GM12873 (cell line): ENCODE results near the gene MAPRE3.

Experiments
- TF ChIP-seq, protein P1 (sequence below): IDR thresholded peaks from 2 replicates; pipeline ENCODE4 v1.5.1; 2012; ENCODE audit warnings: low read depth, mild to moderate bottlenecking, moderate library complexity, low read length, control low read depth; ENCODE audit not compliant: insufficient read depth; ENCODE audit errors: missing control alignments

The MAPRE3 gene

DNA sequence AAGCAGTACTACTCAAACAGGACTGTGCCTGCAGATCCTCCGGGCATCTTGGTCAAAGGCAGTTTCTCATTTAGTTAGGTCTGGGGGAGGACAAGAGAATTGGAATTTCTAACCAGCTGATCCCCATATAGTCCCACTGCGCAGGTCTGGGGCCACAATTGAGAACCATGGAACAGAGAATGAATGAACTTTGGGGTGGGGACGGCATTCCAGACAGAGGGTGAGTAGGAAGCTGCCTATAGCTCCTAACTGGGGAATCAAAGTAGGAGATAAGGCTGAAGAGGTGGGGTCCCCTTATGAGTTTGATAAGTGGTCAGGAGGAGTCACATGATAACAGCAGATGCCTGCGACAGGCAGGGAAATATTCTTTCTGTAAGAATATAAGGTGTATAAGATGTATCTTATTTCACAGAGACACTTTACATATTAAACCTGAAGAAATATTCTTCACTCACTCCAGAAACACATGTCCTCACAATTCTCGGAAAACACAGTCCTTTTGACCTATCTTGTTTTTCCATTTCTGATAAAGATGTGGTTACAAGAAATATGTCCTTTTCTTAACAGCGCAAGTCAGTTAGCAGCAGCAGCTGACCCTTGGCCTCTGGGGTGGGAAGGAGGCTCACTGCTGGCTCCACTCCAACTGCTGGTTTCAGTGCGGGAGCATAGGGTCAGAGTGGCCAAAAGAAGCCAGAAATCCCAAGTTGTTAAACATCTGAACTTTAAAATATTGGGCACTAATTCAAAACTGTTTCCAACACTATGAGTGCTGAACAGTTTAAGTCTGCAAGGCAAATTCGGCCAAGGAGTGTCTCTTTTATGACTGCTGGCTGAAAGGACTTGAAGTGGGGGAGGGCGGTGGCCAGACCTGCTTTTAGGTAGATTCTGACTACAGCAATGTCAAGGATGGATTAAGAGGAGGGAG, 49.8 kb downstream of the MAPRE3 start:
- TF ChIP-seq, protein P1, sequence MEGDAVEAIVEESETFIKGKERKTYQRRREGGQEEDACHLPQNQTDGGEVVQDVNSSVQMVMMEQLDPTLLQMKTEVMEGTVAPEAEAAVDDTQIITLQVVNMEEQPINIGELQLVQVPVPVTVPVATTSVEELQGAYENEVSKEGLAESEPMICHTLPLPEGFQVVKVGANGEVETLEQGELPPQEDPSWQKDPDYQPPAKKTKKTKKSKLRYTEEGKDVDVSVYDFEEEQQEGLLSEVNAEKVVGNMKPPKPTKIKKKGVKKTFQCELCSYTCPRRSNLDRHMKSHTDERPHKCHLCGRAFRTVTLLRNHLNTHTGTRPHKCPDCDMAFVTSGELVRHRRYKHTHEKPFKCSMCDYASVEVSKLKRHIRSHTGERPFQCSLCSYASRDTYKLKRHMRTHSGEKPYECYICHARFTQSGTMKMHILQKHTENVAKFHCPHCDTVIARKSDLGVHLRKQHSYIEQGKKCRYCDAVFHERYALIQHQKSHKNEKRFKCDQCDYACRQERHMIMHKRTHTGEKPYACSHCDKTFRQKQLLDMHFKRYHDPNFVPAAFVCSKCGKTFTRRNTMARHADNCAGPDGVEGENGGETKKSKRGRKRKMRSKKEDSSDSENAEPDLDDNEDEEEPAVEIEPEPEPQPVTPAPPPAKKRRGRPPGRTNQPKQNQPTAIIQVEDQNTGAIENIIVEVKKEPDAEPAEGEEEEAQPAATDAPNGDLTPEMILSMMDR, result no peak

DNA sequence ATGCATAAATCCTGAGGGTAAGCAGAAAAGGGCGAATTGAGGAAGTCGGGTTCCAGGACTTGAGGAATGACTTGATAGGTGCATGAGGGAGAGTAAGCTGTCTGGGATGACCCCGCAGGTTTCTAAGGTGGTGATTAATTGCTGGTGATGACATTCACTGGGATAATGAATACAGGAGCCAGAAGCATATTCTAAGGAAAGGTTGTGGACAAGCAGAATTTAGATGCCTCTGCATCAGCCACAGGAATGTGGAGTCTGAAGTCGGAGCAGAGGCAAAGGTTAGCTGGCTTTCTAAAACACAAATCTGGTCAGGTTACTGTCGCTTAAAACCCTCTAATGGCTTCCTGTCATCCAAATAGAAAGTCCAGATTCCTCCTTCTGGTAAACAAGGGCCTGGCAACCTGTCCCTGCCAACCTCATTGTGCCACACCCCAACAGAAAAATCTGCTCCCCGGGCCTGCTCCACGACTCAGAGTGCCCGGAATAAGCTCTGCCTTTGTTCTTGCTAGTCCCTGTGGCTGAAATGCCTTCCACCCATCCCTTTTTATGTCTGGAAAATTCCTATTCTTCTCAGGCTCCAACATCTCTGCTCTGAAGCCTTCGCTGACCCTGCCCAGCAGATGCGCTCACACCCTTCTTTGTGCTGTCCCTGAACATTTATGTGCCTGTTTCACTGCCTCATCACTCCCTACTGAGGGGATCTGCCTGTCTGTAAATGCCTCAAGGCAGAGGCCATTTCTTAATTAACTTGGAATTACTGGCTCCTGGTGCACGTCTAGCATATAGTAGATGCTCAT, 51.0 kb downstream of the MAPRE3 start:
- TF ChIP-seq, protein P1, result no peak

DNA sequence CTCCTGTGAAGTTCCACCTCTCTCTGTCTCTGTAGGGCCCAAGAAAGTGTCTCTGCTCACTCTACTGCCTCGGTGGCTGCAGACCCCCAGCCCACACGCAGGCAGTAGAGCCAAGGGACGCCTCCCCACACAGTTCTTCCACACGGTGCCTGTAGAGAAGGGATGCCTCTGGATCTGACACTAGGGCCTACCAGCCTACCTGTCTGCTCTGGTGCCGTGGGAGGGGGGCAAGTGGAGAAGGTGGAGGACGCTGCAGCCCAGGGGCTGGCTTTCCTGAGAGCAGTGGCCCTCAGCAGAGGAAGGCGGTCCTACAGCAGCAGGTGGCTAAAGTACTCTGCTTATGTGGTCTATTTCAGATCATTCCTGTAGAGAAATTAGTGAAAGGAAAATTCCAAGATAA, 53.3 kb downstream of the MAPRE3 start:
- TF ChIP-seq, protein P1, result no peak

DNA sequence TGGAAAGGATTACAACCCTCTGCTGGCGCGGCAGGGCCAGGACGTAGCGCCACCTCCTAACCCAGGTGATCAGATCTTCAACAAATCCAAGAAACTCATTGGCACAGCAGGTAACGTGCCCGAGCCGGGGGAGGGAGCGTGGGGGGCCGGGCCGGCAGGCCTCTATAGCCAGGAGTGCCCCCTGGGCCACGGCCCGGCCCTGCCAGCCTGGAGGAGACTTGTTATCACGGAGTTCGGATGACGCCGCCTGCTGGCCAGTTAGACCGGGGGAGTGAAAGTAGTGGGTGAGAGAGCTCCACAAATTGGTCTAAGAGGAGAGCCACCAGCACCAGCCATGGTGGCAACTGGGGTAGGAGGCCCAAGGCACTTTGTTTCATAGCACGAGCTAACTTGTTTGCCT, 53.8 kb downstream of the MAPRE3 start:
- TF ChIP-seq, protein P1, result no peak

DNA sequence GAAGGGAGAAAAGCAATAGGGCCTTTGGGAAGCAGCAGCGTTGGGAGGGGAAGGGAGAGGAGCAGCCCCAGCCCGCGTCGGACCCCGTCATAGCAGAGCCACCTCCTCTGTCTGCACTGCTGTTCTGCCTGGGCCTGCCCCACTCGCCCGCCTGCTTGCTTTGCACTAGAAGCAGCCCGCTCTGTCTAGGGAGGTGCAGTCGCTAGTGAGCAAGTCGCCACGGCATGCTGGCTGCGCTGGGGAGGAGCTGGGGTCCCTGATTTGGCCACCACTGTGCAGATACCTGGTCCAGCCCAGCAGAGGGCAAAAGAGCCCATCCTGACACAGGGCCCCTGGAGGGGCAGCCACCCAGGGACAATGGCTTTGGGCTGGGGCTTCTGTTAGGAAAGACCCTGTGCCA, 54.4 kb downstream of the MAPRE3 start:
- TF ChIP-seq, protein P1, result peak; percentile 12

DNA sequence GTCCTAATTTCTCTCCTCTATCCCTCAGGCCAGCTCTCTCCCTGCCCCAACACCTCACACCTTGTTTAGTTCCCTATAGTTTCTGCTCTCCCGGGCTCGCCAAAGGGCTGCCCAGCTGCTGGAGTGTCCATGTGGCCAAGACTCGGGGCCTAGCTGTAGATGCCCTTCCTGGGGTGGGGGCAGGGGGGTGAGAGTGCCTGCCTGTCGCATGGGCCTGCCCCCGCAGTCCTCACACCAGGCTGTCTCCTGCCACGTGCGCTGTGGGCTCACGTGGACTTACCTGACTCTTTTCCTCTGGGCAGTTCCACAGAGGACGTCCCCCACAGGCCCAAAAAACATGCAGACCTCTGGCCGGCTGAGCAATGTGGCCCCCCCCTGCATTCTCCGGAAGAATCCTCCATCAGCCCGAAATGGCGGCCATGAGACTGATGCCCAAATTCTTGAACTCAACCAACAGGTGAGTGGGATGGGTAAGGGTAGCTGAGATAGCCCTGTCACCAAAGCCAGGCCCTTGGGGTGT, 54.9 kb downstream of the MAPRE3 start:
- TF ChIP-seq, protein P1, result no peak
